K562 (cell line): ENCODE data around the gene HLCS. TPM values are rescaled to one million over a fixed set of nuclear protein-coding genes. Genes with fewer than 3 reads are reported as not detected.

ENCODE experiments used
- ATAC-seq: fragments of 200-7000 bp; cut with Tn5 transposase; 3 replicates; pipeline ENCODE4 v1.9.1; 2020; ENCODE audit warnings: moderate library complexity
- BruUV-seq: library from RNA; stranded (reverse); fragments of 400-500 nt; replicated peaks from 2 replicates; lab custom pipeline; 2021; lab: Mats Ljungman, UMichigan
- CTCF ChIA-PET: fragments of 300-600 bp; formaldehyde crosslinking; extraction: SDS; loops from one replicate; lab custom pipeline; 2021; ENCODE audit warnings: low intra/inter-chr PET ratio; lab: Yijun Ruan, JAX
- POLR2A ChIA-PET: fragments of 300-600, 350-650 bp; sonication (Branson Sonifier 250); formaldehyde crosslinking; extraction: SDS; loops from one replicate; lab custom pipeline; 2021; ENCODE audit warnings: antibody characterized with exemption, inconsistent platforms; lab: Yijun Ruan, JAX
- DNase-seq, 4 experiments: peaks; one replicate each; pipeline versions ENCODE4 v3.0.0 to v3.0.0-alpha.2; 2011 to 2018; ENCODE audit warnings: low spot score in 3 of 4, mixed read lengths in 3 of 4; ENCODE audit errors: extremely low read depth in 1 of 4
- FAIRE-seq: peaks from 2 replicates; lab custom pipeline; 2011; peaks lifted over from hg19 to GRCh38; lab: Jason Lieb, UNC
- H2AFZ ChIP-seq: 2 replicates; pipeline ENCODE4 v1.6.0; 2011; ENCODE audit warnings: low read depth, low read length, control low read depth, inconsistent platforms
- H3K27ac ChIP-seq: fragments of 200-600 bp; 3 replicates; pipeline ENCODE4 v1.8.0; 2011; ENCODE audit warnings: low read depth, mild to moderate bottlenecking, control low read depth, inconsistent platforms, low read length, moderate library complexity, mixed read lengths; ENCODE audit errors: extremely low read depth
- H3K27me3 ChIP-seq, 2 experiments: fragments of 300-600 bp in 1 of 2; 2 replicates in 1 of 2; 3 replicates in 1 of 2; pipeline versions ENCODE4 v1.6.0 to v1.8.0; 2011; ENCODE audit warnings: inconsistent platforms in 2 of 2, low read length in 2 of 2, mild to moderate bottlenecking in 1 of 2, mixed read lengths in 1 of 2, moderate library complexity in 1 of 2; ENCODE audit not compliant: control insufficient read depth in 2 of 2, insufficient read depth in 2 of 2
- H3K36me3 ChIP-seq: fragments of 300-600 bp; 3 replicates; pipeline ENCODE4 v1.8.0; 2011; ENCODE audit warnings: mild to moderate bottlenecking, low read length, inconsistent platforms; ENCODE audit not compliant: control insufficient read depth, insufficient read depth
- H3K4me1 ChIP-seq, 2 experiments: fragments of 200-600 bp in 1 of 2; replicated peaks in 1 of 2; 2 replicates in 1 of 2; 3 replicates in 1 of 2; pipeline versions ENCODE4 v1.5.1 to v1.8.0; 2011; ENCODE audit warnings: inconsistent platforms in 2 of 2, low read length in 2 of 2, mild to moderate bottlenecking in 1 of 2, mixed read lengths in 1 of 2, moderate library complexity in 1 of 2; ENCODE audit not compliant: control insufficient read depth in 2 of 2, insufficient read depth in 2 of 2
- H3K4me2 ChIP-seq: 2 replicates; pipeline ENCODE4 v1.6.1; 2011; ENCODE audit warnings: low read length, control low read depth, inconsistent platforms, mixed read lengths; ENCODE audit not compliant: insufficient read depth
- H3K4me3 ChIP-seq: fragments of 200-600 bp; sonication (generic), shearing (Covaris generic); 2 replicates; pipeline ENCODE4 v1.5.1; 2016; ENCODE audit warnings: control low read depth, inconsistent platforms
- H3K79me2 ChIP-seq: fragments of 200-600 bp; 3 replicates; pipeline ENCODE4 v1.8.0; 2011; ENCODE audit warnings: low read length, inconsistent platforms; ENCODE audit not compliant: control insufficient read depth, insufficient read depth
- H3K9ac ChIP-seq, 2 experiments: 2 replicates each; pipeline versions ENCODE4 v1.6.0 to v1.6.1; 2011; ENCODE audit warnings: low read depth in 2 of 2, low read length in 2 of 2, control low read depth in 1 of 2, inconsistent platforms in 1 of 2, mild to moderate bottlenecking in 1 of 2, mixed read lengths in 1 of 2; ENCODE audit not compliant: insufficient read depth in 1 of 2
- H3K9me1 ChIP-seq: one replicate; pipeline ENCODE4 v1.6.0; 2011; ENCODE audit warnings: inconsistent platforms, mild to moderate bottlenecking, low read length, moderate library complexity; ENCODE audit not compliant: control insufficient read depth, insufficient read depth
- H3K9me3 ChIP-seq: replicated peaks from 2 replicates; pipeline ENCODE4 v1.5.1; 2011; ENCODE audit warnings: low read depth, low read length, inconsistent platforms; ENCODE audit not compliant: control insufficient read depth, insufficient read depth
- H4K20me1 ChIP-seq: replicated peaks from 2 replicates; pipeline ENCODE4 v1.6.1; 2011; ENCODE audit warnings: low read length, inconsistent platforms, mixed read lengths; ENCODE audit not compliant: control insufficient read depth, insufficient read depth
- RNF2 ChIP-seq: sonication (generic); IDR thresholded peaks from 2 replicates; pipeline ENCODE4 v1.6.1; 2016
- WGBS: fragments of 100-300 bp; shearing (Covaris generic); methylation state at CpG from one replicate; pipeline ENCODE4 v1.1.6; 2016; ENCODE audit warnings: low coverage, mixed read lengths; ENCODE audit not compliant: insufficient coverage; ENCODE audit errors: missing lambda C conversion rate; 5-methylcytosine and 5-hydroxymethylcytosine counted together
- in situ Hi-C: fragments of 300-500 bp; cut with MboI; formaldehyde crosslinking; loops from 4 replicates; pipeline ENCODE4 v1.15.0; 2018; ENCODE audit warnings: inconsistent platforms, mixed read lengths
- intact Hi-C: fragments of 100-400 bp; cut with micrococcal nuclease; formaldehyde crosslinking; loops from 2 replicates; pipeline ENCODE4 v1.14.2; 2022
- polyA plus RNA-seq, 8 experiments: library from polyadenylated mRNA; depleted of rRNA in 4 of 8; stranded (reverse) in 5 of 8; unstranded in 3 of 8; fragments of >200 nt; fragmentation: Nextera tagmentation in 2 of 8; fragmentation: Illumina TruSeq in 1 of 8; extraction: Ambion mirVana in 2 of 8; extraction: Trizol in 1 of 8; gene quantifications; 2 replicates each; pipeline versions ENCODE4 v1.2.1 to v1.2.3, GENCODE V29; 2011 to 2014; ENCODE audit warnings: inconsistent platforms in 1 of 8, missing spikeins in 1 of 8
- total RNA-seq, 7 experiments: library from RNA; depleted of rRNA in 6 of 7; stranded (reverse); fragments of >200 nt in 6 of 7; fragmentation: Illumina TruSeq in 2 of 7; extraction: Trizol in 2 of 7; gene quantifications; 2 replicates each; pipeline versions ENCODE4 v1.2.1 to v1.2.3, GENCODE V29; 2011 to 2021; ENCODE audit warnings: low replicate concordance in 1 of 7
- TF ChIP-seq, protein P1 (sequence below): fragments of 250-450 bp; sonication (Bioruptor Pico); IDR thresholded peaks from 2 replicates; pipeline ENCODE4 v1.4.0; 2020; ENCODE audit warnings: mild to moderate bottlenecking, moderate library complexity, borderline replicate concordance

HLCS gene
- total and polyA plus RNA-seq, 9 of the 15 experiments (the other 6 are each of a cell fraction or from before 2014, with no cell fraction given), result 3.0 to 21.5 (median 17.1) TPM

GRCh38 chr21:36730291-36731281 lies 235.9 kb downstream of the HLCS start:
- Histone ChIP-seq H3K9ac (0 out of 4 replicates have a peak overlapping the region, but pooled peaks of 1 of the 2 experiments have one; percentile 54), H3K27ac (no peak overlapping the region)

More at GRCh38 chr21:36730291-36731281, 235.9 kb downstream of the HLCS start:
- peaks cover 70 to 89% of the 10 kb centered on the region in 2 experiments for H3K27me3 ChIP-seq
- no TSS peak for BruUV-seq
- no peaks in the 10 kb centered on the region for H3K9me3 ChIP-seq
- no peaks in the 10 kb centered on the region for H3K79me2 ChIP-seq
- DNase-seq (no peak), FAIRE-seq (no peak), ATAC-seq (no peak)
- 0 out of 2 replicates have a peak, but pooled peaks cover 11% of the 10 kb centered on the region for H4K20me1 ChIP-seq
- peaks cover 0 to 3% of the 10 kb centered on the region in 2 experiments; a peak in 1 of 5 replicates for H3K4me1 ChIP-seq
- no peak overlapping the region for H2AFZ ChIP-seq
- ChIA-PET CTCF (no interaction called here), POLR2A (interaction anchor here (0.6 to 2.3 kb wide), 6 partner anchors 9 to 119 kb away, joined by 3 to 8 read pairs (median 4); no protein-coding TSS in a partner anchor)
- in situ Hi-C loops (no loop called here), intact Hi-C loops (loop anchor here (5.0 kb wide), 1 partner anchor 197 kb away; no protein-coding TSS in a partner anchor)
- 4% methylated on average over 30 of the region's 30 CpGs for WGBS
- H3K4me2 ChIP-seq, result no peak overlapping the region
- 0 out of 2 replicates have a peak, but pooled peaks have one; percentile 12 for TF ChIP-seq RNF2
- TF ChIP-seq, protein P1, sequence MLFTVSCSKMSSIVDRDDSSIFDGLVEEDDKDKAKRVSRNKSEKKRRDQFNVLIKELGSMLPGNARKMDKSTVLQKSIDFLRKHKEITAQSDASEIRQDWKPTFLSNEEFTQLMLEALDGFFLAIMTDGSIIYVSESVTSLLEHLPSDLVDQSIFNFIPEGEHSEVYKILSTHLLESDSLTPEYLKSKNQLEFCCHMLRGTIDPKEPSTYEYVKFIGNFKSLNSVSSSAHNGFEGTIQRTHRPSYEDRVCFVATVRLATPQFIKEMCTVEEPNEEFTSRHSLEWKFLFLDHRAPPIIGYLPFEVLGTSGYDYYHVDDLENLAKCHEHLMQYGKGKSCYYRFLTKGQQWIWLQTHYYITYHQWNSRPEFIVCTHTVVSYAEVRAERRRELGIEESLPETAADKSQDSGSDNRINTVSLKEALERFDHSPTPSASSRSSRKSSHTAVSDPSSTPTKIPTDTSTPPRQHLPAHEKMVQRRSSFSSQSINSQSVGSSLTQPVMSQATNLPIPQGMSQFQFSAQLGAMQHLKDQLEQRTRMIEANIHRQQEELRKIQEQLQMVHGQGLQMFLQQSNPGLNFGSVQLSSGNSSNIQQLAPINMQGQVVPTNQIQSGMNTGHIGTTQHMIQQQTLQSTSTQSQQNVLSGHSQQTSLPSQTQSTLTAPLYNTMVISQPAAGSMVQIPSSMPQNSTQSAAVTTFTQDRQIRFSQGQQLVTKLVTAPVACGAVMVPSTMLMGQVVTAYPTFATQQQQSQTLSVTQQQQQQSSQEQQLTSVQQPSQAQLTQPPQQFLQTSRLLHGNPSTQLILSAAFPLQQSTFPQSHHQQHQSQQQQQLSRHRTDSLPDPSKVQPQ (CRISPR knock-in tag), result no peak
- no peaks in the 10 kb centered on the region for H3K9me1 ChIP-seq
- no peak overlapping the region for H3K4me3 ChIP-seq
- H3K36me3 ChIP-seq, result no peaks in the 10 kb centered on the region
